RCC 7860 (cell line): Measurements from ENCODE around the gene BNC2.

Source experiments
- DNase-seq: peaks from one replicate; pipeline ENCODE4 v3.0.0-alpha.2; 2015; ENCODE audit warnings: low spot score
- FAIRE-seq: peaks from 2 replicates; lab custom pipeline; 2012; peaks lifted over from hg19 to GRCh38; lab: Jason Lieb, UNC

The BNC2 gene

GRCh38 chr9:16718952-16719351 lies 151.5 kb downstream of the BNC2 start:
- FAIRE-seq (no peak), DNase-seq (no peak)

GRCh38 chr9:16718296-16718695 lies 152.2 kb downstream of the BNC2 start:
- DNase-seq (no peak), FAIRE-seq (no peak)

- no peak for FAIRE-seq
- DNase-seq: no peak
These were observed 153.9 kb downstream of the BNC2 start for GRCh38 chr9:16716601-16717000.

DNA sequence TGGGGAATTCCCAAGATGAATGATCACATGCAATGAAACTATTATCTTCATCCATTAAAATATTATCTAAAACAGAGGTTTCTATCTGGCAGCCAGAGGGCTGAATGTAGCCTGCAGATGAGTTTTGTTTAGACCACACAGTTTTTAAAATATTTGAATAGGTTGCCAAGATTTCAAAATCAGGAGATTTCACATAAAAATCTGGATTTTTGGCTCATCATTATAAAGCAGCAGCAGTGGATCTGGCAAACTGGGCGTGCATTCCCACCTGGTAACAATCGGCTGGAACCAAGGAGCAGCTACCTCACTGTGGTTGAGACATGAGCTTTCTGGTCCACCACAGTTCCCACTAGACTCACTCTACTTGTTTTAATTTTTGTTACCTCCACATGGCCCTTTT lies 155.1 kb downstream of the BNC2 start:
- FAIRE-seq (no peak), DNase-seq (no peak)

DNA sequence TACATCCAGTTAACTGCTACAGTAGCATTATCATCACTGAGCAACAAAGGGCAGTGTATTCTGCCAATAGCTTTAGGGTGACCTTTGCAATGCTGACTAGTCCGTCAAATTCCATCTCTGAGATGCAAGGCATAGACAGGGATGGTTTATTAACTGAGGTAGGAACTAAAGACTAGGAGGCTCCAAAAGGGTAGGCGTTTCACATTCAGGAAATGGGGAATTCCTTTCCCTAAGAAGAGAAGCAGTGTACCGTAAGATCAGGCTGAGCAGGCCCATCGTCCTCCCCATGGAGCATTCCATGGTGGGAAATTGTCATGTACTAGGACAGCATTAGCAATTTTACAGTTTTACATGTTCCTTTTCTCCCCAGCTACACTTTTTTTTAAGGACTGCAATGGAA lies 157.7 kb downstream of the BNC2 start:
- DNase-seq (no peak), FAIRE-seq (no peak)

- DNase-seq (no peak), FAIRE-seq (no peak)
These were observed 159.6 kb downstream of the BNC2 start for GRCh38 chr9:16710888-16711287.

DNA sequence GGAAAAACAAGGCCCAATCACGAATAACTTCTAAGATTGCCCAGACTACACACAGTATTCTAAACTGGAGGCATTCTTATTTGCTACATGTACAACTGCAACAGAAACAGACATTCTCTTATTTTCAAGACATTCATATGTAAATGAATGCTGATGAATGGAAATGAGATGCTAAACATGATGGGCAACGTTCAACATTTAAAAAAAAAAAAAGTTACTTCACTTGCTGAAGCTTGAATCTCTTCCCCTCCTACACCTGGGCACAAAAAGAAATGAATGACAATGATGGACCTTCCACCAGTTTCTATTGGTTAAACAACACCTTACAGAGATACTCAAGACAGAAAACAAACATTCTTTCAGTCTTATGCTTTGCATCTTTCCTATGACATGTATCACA lies 160.5 kb downstream of the BNC2 start:
- DNase-seq (no peak), FAIRE-seq (no peak)

GRCh38 chr9:16708656-16709435 lies 161.6 kb downstream of the BNC2 start:
- FAIRE-seq (no peak), DNase-seq (peak; percentile 32)

DNA sequence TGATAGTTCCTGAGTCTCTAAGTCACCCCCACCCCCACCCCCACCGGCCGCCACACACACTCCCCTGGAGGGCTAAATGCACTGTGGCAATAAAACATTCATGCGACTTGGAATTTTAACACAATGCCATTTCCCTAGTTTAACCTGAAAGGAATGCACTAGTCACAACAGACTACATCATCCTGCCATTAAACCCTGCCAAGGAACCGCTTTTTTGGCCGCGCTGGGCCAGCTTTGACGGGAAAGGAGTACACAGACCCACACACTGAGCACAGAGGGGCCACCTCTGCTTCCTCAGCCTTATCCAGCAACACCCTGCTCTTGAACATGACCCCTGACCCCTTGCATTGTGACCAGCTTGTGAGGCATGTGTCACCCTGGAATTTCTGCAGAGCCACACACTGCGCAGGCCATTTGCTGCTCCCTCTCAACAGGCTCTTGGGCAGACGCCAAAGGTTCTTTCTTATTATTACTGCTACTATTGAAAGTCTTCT lies 165.3 kb downstream of the BNC2 start:
- DNase-seq (peak; percentile 99), FAIRE-seq (peak; percentile 95)

DNA sequence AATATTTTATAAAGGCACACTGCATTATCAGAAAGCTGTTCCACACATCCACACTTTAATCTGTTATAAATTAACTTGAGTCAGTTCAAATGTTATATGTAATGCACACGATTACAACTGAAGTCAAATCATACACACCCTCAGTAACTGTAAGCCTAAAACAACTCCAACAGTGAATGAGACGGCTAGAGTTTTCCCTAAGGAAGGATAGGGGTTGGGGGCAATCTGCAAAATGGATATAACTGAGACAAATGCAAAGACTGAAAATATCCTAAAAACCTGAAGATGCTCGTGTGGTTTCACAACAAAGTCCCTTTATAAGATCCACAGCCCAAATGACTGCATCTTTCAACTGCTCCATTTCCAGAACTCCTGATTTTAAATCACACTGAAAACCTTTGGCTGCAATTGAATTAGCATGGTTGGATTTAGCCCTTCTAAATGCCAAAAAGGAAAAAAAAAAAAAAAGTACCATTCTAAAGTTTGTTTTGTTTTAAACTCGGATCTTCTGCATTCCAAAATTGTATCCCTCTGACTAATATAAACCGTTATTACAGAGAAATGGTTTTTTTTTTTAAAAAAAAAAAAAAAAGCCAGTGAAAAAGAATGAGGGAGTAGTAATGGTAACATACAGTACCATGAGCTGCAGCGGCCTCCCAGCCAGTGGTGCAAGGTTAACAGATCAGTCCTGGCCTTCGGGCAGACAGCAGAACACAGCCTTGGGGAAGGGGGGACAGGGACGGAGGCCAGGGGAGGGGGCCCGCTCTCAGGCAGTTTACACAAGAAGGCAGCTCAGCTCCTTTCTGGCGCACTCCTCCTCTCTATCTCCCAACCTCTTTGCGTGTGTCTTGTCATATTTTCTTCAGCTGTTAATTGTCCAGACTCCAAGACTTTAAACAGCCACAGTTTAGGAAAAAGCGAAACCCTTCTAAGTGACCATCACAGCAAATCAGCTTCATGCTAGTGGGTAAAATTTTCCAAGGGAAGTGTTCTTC lies 166.1 kb downstream of the BNC2 start:
- DNase-seq (peak; percentile 68), FAIRE-seq (peak; percentile 93)

DNA sequence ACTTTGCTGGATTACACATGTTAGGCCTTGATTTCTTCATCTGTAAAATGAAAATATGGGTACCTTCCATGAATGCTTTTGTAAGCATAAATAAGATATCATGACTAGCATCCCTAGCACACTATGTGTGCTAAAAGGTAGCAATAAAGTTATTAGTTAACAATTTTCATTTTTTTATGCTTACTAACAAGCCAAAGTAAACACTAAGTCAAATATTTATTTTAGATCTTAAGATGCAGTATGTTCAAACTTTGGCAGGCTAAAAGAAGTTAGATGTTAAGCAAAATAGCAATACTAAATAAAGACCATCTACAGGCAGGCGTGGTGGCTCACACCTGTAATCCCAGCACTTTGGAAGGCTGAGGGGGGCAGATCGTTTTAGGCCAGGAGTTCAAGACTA lies 169.1 kb downstream of the BNC2 start:
- FAIRE-seq (no peak), DNase-seq (no peak)

GRCh38 chr9:16693616-16694015 lies 176.9 kb downstream of the BNC2 start:
- DNase-seq (no peak), FAIRE-seq (no peak)

DNA sequence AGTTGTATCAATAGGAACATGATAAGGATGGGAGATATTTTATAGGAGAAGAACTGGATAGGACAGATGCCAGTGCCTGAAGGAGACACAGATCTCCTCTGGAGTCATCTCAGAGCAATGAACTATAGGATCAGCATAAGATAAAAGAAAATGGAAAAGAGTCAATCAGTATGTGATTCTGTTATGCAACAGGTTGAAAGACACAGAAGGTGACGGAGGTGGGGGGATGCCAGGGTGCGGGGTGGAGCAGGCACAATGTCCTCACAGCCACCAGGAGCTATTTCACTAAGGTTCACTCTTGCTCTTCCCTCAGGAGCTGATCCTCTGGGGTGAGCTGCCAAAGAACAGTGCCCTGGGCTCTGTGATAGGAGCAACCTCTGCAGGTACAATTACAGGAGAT lies 179.8 kb downstream of the BNC2 start:
- DNase-seq (no peak), FAIRE-seq (no peak)

- DNase-seq: no peak
- FAIRE-seq: no peak
These were observed 180.3 kb downstream of the BNC2 start for GRCh38 chr9:16690205-16690604.

DNA sequence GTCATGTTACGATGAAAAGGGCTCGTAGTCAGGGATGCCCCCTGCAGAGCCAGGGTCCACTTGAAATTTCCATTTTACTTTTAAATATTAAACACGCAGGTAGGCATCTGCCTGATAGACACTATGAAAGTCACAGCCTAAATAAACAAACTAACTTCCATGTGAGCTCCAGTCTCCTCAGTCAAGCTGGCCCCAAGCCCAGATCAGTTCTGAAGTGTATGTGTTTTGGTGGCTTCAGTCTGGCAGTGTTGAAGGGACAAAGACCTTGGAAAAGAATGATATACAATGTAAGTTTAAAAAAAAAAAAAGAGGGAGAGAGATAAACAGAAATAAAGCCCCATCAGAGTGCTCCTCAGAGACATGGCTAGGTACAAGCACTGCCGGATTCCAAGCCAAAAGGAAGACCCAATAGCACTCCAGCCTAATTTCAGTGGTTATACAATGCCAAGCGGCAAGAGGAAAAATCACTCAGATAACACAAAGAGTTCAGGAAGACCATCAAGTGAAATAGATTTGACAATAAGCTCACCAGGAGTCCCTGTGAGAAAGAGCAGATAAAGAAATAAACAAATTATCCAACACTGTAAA lies 181.0 kb downstream of the BNC2 start:
- DNase-seq (no peak), FAIRE-seq (peak; percentile 62)

- no peak for FAIRE-seq
- DNase-seq: no peak
These were observed 181.7 kb downstream of the BNC2 start for GRCh38 chr9:16688814-16689213.

DNA sequence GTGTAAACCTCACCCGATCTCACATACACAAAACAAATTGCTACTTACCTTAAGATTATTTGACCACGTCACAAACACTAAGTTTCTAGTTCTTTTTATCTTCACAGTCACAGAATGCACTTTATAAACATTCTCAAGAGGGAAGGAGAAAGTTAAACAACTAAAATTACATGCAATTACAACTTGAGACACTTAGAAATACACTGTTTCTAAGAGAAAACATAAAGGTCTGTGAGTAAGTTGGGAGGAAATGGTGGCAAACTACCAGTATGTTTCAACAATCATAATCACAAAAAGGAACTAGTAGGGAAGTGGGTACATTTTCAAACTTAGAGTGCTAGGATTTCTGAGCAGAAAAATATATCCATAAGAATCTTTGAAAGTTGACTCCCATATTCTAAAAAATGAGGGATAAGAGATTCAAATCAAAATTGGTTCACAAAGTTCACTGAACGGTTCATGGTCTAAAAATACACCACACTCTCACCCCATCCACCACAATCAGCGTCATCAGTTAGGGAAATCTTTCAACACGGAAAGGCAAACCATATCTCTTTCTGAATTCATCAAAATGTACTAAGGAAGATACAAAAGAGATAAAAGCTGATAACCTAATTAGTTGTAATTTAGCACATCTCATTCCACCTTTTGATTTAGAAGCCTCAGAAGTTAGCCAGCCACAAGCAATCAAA lies 182.6 kb downstream of the BNC2 start:
- DNase-seq: no peak
- peak; percentile 37 for FAIRE-seq

DNA sequence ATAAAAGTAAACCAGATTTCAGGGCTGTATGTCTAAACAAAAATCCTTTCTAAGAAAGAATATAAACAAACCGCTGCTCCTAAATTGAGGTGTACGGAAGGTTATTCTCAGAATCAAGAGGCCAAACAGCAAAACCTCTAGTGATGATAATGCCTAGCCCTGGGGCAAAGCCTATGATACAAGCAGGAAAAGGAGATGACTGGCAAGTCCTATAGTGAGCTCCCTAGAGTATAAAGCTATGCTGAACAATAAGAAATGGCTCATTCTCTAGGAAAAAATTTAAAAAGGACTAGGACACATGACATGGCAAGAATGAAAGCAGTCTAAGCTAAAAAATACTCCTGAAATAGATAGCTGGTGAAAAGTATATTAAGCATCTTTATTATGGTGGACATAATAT lies 187.1 kb downstream of the BNC2 start:
- FAIRE-seq (no peak), DNase-seq (no peak)

- no peak for FAIRE-seq
- DNase-seq: no peak
These were observed 188.2 kb downstream of the BNC2 start for GRCh38 chr9:16682273-16682672.

- peak; percentile 64 for DNase-seq
- peak; percentile 90 for FAIRE-seq
These were observed 188.8 kb downstream of the BNC2 start for GRCh38 chr9:16681652-16681987.
